EL (cell line): Measurements from ENCODE around the gene CIBAR2.

Source experiments
- DNase-seq: peaks from one replicate; pipeline ENCODE4 v3.0.0-alpha.2; 2016

The CIBAR2 gene

DNA sequence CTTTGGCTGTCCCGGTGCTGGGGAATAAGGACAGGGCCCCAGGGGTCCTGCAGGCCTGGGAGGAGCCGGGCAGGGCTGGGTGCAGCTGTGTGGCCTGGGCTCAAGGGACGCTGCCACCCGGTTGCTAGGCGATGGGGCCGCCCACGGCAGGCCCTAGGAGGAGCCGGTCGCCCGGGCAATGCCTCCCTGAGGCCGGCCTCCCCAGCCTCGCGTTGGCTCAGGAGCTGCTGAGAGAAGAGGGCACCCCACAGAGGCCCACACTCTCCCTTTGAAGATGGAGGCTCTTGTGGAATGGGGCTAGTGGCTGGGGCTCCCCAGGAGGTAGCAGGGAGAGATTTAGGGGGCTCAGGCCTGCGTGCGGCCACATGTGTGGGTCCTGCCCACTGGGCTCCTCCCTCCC lies at the start of gene CIBAR2:
TSS of gene CIBAR2 (minus strand) at position 109 of the 400 bp plus-strand sequence. CDS start 120 bp downstream, outside the sequence.
- DNase-seq = no peak

DNA sequence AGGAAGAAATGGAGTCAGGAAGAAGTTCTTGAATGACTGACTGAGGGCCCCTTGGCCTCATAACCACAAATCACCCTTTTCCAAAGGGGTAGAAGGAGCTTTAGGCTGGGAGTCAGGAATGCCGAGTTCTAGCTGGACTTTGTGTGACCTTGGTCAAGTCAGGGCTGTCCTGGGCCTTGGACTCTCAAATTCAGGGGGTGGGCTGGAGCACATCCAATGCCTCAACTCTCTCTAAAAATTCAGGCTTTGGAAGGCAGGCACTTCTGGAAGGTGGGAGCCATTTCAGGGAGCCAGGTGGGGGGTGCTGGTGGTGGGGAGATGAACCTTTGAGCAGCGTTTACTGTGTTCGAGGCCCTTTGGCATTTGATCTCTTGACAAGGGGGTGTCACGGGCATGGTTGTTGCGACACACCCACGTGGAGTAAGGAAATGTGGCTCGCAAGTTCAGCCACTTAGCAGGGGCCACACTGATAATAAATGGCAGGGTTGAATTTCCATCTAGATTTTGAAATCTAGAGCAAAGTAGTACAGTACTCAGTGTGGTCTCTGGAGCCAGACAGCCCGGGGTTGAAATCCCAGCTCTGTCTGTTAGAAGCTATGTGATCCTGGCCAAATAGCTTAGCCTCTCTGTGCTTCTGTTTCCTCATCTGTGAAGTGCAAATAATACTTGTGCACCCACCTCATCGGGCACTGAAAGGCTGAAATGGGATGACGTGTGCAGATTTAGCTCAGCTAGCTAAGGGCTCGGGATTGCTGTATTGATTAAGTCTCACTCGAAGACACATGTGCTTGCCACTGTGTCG lies 47.1 kb upstream of the CIBAR2 start:
- no peak for DNase-seq

DNA sequence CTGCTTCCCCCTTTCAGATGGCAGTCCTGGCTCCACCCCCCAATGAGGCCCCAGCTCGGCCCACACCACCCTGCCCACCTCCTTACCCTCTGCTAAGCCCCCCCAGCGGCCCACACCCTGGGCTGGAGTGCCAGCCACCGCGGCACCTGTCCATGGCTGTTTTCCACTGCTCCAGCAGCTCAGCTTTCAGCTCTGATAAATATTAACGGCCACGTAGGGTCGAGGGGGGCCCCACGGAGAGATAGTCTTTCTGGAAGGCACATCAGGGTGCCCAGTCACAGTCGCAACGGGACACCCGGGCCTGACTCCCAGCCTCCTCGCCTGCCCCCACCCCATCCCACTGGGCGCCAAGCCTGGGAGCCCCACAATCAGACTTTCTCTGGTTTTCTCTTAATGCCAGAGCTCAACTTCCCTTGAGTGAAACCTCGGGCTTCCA lies 46.5 kb upstream of the CIBAR2 start:
- DNase-seq = no peak

DNA sequence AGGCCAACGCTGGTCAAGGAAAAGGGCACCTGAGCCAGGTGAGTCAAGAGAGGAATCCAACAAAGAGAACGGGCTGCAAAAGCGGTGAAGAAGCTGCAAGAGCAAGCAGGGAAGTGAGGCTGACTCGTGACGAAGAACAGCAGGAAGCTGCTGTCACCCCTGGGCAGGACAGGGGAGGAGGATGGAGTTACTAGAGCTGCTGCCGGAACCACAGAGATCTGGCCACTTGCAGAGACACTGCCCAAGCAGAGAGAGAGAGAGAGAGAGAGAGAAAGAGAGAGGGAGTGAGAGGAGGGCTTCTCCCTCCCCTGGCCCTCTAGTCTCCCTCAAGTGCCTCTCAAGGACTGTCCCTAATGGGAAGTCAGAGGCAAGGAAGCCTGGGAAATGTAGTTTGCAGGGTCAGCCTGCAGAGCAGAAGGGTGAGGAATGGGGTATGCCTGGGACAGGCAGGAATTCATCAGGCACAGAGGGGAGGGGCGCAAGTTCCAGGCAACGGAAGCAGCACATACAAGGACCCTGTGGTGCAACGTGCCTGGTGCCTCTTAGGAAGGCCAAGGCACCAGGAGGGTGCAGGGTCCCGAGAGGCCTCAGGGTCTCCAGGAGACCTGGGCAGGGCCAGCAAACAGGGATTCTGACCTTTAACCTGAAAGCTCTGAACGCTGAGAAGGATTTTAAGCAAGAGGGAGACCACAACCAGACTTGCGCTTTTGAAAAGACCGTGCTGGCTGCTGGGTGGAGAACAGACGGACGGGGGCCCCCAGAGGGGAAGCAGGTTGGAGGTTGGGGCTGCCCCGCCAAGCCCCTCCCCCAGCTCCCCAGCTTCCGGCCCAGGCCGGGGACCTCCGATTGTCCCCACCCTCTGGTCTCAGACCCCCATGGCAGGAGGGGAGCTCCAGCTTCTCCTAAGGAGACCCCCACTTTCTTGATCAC lies 45.8 kb upstream of the CIBAR2 start:
- no peak for DNase-seq

DNA sequence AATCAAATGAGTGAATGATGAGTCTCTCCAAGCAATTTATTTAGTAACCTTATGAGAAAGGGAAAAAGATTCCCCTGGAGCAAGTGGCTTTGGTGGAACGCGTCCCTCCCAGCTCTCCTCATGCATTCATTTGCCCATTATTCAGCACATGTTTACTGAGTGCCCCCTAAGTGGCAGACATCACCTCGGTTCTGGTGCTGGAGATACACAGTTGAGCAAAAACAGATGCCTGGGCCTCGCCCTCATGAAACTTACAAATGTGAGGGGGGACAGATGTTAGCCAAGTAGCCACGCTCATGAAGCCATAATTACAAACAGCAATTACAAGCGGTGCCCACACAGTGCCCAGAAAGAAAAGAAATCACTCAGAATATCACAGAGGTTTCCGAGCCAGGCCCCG lies 45.1 kb upstream of the CIBAR2 start:
- DNase-seq = no peak

DNA sequence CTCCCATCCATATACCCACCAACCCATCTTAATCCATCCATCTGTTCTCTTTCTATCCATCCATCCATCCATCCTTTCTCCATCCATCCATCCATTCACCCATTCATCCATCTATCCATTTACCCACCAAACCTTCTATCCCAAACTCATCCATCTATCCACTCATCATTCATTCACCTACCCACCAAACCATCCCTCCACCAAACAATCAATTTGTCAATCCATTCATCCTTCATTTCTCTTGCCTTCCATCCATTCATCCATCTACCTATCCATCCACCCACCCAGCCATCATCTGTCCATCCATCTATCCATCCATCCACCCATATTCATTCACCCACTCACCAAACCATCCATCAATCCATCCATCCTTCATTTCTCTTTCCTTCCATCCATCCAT lies 44.6 kb upstream of the CIBAR2 start:
- no peak for DNase-seq

DNA sequence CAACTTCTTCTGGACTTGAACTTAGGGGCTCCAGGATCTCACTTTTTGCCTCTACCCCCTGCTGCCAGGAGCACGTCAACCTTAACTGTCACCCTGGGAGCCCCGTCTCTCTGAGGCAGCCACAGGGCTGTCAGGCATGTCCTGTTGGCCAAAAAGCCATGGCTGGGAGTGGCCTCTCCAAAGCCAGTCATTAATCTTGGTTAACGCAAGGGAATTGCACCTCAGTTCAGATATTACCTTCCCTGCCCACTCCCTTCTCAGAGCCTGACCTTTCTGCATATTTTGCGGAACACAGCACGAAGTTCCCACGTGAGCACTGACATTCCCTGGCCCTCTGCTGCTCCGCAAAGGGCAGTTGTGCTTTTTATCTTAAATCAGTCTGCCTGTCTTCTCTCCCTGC lies 44.2 kb upstream of the CIBAR2 start:
- DNase-seq = no peak

DNA sequence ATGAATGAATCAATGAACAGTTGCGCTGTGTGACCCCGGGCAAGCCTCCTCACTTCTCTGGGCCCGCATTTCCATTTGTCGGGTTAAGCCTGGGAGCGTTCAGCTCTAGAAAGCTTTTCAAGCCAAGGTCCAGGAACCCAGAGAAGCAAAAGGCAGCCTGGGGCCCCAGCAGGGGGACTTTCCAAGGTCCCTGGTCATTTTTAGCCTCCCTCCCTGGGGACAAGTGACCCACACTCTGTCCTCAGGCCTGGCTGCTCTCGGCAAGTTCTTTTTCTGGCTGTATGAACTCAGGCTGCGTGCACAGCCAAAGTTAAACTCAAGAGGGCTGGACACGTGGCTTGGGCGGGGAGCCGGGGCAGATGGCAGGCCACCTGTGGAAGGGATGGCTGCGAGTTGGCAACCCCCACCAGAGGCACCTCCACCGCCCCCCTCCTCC lies 41.4 kb upstream of the CIBAR2 start:
- DNase-seq = no peak

DNA sequence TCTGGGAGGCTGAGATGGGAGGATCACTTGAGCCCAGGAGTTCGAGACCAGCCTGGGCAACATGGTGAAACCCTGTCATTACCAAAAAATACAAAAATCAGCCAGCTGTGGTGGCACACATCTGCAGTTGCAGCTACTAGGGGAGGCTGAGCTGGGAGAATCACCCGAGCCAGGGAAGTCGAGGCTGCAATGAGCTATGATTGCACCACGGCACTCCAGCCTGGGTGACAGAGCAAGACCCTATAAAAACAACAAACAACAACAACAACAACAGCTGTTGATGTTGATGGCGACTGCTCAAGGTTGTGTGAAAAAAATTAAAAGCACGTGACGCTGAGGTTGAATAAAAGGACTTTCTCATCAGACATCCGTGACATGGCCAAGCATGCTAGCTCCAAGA lies 40.8 kb upstream of the CIBAR2 start:
- no peak for DNase-seq

DNA sequence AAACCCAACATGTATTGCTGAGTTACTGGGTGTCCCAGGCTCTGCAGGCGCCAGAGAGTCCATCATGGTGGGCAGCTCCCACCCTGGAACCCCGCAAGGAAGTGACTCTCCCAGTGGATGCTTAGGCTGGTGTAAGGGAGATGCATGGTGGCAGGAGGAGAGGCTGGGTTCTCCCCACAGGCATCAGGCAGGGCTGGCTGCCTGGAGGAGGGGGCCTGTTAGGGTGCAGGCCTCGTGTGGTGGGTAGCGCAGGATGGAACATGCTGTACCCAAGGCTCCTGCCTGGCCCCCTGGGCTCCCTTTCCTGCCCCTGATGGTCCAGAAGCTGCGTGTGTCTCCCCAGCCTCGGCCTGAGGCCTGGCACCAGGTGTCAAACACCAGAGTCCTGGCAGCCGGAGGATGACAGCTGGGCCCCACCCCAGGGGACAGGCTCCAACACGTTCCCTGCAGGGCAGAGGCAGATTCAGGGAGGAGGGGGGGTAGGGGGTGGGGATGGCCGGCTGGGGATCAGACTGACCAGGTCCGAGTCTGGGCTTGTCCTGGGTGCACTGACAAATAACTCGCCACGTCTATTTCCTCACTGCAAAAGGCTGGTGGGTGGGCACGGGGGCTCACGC lies 40.2 kb upstream of the CIBAR2 start:
- DNase-seq = no peak

DNA sequence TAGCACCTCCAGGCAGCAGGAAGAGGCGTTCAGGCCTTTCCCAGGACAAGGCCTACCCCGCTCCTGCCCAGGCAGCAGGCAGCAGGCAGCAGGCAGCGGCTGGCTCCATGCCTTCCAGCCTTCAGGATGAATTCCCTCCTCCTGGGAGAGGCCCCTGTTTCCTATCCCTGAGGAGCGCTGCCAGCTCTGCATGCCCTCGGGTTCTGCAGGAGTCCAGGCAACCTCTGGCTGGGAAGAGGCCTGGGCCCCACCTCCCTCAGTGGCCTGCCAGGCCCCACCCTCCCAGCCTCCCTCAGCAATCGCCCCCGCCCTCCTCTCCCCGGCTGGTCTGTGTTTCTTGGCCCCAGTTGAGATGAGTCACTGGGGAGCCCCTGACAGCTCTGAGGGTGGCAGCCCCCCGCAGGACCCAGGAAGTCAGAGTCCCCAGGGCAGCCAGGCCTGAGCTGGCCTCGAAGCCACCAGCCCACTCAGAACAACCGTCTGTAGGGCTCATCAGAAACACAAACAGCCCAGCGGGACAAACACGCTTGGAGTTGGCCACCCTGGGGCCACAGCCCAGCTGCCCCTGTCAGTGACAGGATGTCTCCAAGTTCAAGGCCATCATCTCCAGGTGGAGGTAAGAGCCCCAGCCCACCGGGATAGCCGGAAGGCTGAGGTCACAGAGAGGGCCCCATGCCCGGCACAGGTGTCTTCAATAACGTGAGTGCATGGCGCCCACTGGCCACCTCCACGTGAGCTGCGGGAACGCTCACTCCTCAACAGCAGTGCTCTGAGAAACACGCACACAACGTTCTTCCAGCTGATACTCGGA lies 39.5 kb upstream of the CIBAR2 start:
- DNase-seq = peak; percentile 96

DNA sequence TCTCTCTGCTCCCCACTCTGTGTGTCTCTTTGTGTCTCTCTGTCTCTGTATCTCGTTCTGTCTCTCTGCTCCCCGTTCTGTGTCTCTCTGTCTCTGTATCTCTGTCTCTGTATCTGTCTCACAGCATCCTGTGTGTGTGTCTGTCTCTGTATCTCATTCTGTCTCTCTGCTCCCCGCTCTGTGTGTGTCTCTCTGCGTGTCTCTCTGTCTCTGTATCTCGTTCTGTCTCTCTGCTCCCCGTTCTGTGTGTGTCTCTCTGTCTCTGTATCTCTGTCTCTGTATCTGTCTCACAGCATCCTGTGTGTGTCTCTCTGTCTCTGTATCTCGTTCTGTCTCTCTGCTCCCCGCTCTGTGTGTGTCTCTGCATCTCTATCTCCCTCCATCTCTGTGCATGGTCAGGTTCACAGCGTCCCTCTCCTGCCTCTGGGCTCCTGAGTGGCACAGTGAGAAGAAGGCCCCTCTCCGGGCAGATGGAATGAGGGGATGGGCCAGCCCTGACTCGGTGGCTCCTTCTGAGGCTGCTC lies 38.9 kb upstream of the CIBAR2 start:
- DNase-seq = no peak

DNA sequence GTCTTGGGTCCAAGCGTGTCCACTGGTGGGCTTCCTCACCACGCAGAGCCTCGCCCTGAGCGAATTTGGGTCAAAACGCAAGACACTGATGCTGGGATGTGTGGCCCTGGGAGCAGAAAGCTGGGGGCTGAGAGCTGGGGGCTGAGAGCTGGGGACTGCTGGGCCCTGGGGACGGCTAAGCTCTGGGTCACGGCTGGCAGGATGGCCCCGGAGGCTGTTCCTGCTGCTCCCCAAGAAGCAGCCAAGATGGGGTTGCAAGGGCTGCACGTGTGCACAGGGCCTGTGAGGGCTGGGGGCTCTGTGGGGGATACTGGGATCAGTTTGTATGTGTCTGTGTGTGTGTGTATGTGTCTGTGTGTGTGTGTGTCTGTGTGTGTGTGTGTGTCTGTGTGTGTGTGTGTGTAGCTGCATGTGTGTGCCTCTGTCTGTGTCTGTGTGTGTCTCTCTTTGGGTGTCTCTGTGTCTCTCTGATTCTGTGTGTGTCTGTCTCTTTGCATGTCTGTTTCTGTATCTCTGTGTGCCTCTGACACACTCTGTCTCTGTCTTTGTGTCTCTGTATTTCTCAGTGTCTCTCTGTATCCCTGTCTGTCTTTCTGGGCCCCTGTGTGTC lies 38.2 kb upstream of the CIBAR2 start:
- no peak for DNase-seq

DNA sequence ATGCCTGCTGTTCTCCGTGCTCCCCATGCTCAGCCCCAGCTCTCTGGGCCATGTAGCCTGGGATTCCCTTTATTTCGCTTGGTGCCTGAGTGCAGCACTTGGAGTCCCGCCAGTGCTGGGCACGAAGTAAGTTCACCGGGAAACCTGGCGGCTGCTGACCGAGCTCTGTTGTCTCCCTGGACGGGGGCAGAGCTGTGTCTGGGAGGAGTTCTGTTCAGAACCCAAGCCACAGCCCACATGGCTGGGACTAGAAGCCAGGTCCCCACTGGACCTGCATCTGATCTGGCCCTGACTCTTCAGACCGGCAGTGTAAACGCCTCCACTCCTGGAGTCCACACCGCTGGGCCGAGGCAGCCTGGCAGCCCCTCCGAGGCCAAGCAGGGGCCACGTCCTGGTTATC lies 37.5 kb upstream of the CIBAR2 start:
- no peak for DNase-seq

DNA sequence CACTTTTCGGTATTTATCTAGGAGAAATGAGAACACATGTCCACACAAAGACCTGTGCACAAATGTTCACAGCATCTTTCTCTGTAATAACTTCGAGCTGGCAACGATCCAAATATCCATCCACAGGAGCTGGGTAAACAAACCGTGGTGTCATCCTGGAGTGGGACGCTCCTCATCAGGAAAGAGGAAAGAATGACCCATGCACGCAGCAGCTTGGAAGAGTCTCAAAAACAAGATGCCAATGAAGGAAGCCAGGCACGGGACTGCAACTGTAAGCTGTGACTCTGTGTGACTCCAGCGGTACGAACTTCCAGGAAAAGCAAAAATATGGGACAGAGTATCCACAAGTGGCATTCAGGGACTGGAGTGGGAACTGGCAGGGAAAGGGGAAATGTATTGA lies 36.7 kb upstream of the CIBAR2 start:
- DNase-seq = no peak

DNA sequence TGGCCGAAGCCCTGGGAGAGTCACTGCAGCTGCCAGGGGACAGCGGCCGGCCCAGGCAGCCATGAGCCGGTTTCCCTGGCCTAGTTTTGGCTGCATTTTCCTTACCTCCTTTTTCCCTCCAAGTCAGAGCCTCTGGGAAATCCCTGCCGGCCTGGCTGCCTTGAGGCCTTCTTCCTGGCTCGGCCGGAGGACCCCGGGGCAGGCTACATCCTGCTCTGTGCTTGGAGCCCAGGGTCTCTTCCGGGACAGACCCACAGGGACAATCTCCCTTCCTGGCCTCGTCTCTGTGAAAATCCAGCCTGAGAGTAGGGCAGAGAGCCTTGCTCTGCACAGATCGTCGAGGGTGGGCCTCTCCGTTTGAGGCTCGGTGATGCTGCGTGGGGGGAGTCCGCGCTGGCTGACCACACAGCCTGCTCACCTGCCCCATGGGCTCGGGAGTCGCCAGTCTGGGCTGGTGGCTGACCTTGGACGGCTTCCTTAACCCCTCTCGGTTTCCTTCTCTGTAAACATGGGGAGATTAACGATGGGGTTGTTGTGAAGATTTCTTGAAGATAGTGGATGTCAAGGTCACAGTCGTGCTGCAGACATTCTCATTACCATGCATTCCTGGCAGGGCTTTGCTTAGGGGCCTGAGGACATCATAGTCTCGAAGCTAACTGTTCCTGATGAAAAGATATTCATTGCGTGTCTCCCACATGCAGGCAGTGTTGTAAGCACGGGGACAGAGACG lies 34.8 kb upstream of the CIBAR2 start:
- no peak for DNase-seq

DNA sequence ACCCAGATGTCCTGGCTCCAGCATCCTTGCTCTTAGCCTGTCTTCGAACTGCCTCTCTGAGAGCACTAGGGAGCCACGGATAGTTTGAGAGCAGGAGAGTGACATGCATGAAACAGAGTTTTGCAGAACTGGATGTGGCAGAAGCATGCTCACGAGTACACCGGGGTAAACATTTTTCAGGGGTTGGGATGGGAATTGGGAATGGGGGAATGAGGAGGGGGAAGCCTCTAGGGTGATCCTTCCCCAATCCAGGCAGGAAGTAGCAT lies 34.2 kb upstream of the CIBAR2 start:
- no peak for DNase-seq

DNA sequence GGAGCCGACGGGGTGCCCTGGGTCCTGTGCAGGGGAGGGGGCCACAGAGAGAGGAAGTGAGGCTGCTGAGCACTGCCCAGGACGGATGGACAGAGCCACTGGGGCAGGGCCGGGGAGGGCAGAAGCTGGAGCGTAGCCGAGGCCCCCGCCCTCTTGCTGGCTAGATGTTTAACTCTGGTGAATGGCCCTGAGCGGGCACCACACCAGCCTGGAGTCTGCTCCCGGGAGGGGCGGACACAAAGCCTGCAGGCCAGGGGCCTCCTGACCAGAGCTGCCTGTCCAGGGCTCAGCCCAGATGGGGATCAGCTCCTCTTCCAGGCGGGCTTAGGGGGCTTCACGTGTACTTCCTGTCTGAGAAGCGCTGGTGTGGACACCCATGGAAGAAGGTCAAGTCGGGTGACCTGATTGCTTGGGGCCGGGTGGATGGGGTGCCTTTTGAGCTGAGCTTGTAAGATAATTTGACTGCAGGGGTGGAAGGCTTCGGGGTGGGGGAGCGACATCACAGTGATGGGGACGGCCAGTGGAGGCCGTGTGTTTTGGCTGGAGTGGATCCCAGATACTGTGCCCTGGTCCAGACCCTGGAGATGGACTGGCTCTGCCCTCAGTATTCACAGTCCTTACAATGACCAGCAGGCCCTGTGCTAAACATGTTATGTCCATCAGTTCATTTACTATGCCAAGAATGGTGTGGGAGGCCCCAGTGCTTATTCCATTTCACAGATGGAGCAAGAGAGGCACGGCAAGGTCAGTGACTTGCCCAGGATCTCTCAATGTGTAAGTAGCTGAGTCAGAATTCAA lies 33.7 kb upstream of the CIBAR2 start:
- DNase-seq = no peak

DNA sequence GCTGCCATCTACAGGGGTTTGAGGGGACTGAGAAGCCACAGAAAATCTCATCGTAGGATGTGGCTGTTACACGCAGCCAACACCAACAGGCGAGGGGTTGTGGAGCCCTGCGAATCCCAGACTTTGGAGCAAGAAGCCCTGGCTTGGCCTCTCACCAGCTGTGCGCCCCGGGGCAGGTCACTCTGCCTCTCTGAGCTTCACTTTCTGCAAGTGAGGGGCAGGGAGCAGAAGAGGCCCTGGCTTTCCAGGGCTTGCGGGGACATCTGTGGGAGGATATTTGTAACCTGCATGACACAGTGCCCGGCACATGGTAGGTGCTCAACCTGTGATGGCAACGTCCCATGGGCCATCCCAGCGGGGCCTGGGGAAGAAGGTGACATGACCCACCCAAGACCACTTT lies 32.9 kb upstream of the CIBAR2 start:
- no peak for DNase-seq
